NCI-H1092 treated with DMSO at 0.1 percent for 48 hours (cell line): ENCODE data around the gene AKAP8.
"Not testable (repeated sequence)": the region's sequence is repeated elsewhere in the genome, so short reads cannot be mapped to it uniquely, and the experiment has no call there.

ENCODE experiments used
- DNase-seq: peaks from one replicate; lab custom pipeline; 2025; lab: John Stamatoyannopoulos, UW

The AKAP8 gene

DNA sequence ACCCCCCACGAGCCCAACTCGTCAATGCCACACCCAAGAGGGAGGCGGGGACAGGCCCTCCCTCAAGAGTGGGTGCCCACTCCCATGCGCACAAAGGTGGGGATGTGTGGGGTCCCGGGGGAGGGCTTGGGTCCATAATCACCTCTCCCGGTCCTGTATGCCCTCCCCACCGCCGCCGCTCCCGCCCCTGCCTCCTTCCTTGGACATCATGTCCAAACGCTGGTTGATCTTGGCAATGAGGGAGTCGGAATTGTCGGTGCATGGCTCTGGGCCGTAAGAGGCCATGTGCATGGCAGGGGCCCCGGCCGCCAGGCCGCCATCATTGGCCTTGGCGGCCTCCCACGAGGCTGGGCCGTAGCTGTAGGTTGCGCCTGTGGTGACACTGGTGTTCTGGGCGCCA, 5.9 kb downstream of the AKAP8 start:
- DNase-seq = no peak

DNA sequence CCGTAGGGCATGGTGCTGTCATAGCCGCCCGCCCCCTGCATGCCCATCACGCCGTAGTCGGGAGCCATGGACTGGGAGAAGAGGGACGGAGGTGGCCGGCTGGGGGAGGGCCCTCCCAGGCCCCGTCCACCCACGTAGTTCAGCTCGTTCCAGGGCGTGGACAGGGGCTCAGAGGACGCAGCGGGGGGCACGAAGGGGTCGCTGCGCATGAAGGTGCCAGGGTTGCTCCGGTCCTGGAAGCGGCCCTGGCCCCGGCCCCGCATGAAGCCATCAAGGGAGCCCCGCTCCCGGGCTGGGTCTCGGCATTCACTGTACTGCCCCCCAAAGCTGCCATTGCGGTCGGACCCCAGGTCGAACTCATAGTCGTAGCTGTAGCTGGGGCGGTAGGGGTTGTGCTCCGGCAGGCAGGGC, 6.7 kb downstream of the AKAP8 start:
- no peak for DNase-seq

DNA sequence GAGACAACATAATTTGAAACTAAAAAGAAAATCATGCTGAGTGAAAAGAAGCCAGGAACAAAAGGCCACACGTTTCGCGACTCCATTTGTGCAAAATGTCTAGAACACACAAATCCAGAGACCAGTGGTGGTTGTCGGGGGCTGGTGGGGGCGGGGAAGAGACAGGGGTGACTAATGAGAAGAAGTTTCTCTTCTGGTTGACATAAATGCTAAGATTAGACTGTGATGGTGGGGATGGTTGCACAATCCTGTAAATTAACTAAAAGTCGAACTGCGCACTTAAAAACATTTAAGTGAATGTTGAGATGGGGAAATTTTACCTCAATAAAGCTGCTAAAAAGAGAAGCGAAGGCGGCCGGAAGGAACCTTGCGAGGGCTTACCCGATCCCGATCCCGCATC, 7.1 kb downstream of the AKAP8 start:
- DNase-seq = no peak

DNA sequence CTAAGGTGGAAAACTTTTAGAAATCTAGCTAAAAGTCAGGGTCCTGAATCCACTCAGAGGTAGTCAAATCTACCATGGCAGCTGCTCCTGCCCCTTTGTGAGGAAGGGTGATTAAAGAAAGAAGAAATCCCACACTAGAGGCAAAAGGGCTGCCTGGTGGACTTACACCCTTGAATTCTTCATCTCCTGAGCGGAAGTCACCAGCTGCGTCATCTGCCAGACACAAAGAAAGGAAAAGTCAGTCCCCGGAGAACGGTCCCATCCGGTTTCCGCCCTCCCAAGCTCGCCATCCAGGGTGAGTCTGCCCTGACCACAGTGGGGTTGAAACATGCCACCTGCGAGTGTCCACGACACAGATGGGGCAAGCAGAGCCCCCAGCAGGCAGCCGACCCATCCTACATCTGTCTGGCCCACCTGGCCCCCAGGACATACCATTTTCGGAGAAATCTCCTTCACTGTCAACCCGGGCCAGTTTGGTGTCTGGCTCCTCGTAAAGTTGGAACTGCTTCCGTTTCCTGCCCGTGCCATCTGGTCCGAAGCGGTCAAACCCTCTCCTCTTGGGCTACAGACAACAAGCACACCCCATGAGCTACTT, 7.7 kb downstream of the AKAP8 start:
- no peak for DNase-seq

DNA sequence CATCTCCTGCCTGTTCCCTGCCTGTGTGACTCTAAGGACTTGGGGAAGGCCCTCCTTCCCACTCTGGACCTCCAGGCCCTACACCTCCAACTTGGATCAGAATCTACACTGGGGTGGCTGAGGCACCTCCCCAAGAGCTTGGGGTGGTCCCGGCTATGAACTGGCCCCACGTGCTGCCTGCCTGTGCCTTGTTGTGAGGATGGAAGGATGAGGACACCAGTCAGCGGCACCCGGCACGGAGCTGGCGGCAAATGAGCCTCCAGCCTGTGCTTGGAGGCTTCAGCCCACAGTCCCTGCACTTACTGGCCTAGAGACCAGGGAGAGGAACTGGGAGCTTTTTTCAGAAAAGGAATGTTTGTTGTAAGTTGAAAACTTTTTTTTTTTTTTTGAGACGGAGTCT, 8.5 kb downstream of the AKAP8 start:
- DNase-seq = no peak

DNA sequence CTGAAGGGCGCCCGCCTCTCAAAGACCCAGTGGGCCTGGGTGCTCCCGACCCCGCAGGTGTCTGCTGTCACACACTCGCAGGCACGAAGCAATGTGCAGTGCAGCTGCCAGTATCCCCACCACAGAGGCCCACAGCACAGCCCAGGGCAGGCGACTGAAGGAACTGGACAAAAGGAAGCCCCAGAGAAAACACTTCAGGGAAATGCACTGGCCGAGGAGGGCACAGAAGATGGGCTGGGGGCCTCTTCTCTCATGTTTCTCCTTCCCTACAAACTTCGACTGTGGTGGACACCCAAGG, 10.0 kb downstream of the AKAP8 start:
- DNase-seq = no peak

DNA sequence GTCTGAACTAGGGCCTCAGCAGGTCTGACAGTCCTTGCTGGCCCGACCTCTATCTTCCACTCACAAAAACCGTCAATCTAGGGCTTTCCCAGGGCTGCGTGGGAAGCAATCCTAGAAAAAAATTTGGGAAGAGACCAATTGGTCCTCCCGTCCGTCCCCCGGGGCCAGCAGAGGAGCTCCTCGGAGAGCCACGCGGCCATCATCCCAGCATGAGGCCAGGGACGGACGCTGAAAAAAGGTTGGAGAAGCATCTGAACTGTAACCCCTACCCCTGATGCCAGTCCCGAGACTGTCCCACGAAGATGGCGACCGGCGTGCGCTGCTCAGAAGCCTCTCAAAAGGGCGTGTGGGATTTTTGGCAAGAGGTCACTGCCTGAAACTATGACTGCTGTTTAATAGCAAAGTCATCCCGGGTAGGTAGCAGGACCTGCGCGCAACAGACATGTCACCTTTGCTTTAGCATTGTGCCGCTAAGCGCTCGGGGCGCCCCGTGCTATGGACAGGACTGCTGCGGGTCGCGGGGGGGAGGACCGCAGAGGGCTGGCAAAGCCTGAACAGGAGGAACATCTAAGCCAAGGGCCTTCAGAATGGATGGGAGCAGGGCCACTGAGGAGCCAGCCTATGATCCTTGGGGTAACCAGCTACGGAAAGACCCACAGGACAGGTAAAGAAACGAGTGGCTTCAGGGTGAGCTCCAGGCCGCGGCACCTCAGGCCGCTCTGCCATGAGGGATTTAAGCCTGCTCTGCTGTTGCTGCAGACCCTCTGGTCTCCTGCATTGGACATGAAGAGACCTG, 10.6 kb downstream of the AKAP8 start:
- DNase-seq = no peak

DNA sequence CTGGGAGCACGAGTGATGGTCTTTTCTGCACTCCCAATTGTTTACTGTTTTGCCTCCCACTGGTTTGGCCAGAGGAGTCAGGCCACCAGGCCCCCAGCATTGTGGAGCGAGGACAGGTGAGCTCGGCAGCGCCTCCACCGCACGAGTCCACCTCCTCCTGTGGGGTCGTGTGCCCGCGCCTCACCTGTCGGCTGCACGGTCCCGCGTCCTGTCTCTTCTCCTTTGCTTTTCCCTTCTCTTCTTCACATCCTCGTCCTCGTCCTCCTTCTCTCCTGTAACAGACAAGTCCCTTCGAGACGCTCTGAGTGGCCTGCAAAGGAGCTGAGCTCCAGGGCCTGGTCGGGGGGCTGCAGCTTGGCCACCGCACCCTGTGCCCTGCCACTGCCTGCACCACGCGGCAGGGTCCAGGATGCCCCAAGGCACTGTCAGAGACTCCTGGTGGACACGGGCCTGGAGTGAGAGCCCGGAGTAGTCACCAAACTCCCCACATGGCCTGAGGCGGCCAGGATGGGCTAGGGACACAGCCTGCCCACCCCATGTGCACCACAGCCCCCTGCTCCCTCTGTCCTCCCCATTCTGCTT, 11.4 kb downstream of the AKAP8 start:
- DNase-seq = no peak

DNA sequence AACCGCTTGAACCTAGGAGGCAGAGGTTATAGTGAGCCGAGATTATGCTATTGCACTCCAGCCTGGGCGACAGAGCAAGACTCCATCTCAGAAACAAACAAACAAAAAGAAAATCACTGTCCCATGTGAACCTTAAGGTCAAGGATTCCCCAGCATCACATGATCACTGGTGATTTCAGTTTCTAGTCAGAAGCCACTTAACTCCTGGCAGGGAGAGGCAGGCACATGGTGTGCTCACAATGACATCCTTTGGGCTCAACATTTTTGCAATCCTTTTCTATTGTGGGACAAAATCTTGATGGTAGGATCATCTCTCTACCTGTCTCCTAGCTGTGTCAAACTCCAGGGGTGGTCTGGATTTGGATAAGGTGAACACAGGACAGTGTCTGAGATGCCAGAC, 12.1 kb downstream of the AKAP8 start:
- no peak for DNase-seq

DNA sequence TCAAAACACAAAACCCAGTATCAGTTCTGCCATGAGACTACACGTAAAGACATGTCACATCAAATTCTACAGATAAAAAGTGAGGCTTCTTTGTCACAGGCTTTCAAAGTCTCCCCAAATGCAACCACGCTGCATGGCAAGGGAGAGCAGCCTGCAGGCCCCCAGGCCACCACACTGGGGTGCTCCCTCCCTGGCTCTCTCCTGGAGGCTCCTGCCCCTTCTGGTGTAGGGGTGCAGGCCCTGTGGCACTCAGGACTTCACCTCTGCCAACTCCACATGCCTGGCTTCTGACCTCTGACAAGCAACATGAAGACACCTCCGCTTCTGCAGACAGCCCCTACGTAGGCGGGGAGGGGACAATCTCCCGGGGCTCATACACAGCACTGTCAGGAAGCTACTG, 14.3 kb downstream of the AKAP8 start:
- DNase-seq = no peak

DNA sequence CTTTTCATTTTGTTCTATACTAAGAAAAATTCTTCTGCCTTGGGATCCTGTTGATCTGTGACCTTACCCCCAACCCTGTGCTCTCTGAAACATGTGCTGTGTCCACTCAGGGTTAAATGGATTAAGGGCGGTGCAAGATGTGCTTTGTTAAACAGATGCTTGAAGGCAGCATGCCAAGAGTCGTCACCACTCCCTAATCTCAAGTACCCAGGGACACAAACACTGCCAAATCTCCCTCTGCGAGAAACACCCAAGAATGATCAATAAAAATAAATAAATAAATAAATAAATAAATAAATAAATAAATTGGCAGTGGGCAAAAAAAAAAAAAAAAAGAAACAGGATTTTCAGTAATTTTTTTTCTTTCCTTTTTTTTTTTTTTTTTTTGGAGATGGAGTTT, 15.8 kb downstream of the AKAP8 start:
- not testable (repeated sequence) for DNase-seq

DNA sequence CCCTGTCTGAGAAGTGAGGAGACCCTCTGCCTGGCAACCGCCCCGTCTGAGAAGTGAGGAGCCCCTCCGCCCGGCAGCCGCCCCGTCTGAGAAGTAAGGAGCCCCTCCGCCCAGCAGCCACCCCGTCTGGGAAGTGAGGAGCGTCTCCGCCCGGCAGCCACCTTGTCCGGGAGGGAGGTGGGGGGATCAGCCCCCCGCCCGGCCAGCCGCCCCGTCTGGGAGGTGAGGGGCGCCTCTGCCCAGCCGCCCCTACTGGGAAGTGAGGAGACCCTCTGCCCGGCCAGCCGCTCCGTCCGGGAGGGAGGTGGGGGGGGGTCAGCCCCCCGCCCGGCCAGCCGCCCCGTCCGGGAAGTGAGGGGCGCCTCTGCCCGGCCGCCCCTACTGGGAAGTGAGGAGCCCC, 16.5 kb downstream of the AKAP8 start:
- DNase-seq = not testable (repeated sequence)

DNA sequence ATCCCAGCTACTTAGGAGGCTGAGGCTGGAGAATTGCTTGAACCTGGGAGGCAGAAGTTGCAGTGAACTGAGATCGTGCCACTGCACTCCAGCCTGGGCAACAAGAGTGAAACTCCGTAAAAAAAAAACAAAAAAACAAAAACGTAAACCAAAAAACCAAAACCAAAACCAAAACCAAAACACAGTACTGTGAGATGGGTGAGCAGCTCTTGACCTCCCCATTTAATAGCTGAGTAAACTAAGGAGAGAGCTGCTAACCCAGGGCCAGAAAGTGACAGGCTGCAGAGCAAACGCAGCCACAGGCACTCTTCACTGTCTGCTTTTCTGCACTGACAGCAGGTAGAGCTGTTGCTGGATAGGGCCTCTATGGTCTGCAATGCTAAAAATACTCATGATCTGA, 19.6 kb downstream of the AKAP8 start:
- DNase-seq = not testable (repeated sequence)

DNA sequence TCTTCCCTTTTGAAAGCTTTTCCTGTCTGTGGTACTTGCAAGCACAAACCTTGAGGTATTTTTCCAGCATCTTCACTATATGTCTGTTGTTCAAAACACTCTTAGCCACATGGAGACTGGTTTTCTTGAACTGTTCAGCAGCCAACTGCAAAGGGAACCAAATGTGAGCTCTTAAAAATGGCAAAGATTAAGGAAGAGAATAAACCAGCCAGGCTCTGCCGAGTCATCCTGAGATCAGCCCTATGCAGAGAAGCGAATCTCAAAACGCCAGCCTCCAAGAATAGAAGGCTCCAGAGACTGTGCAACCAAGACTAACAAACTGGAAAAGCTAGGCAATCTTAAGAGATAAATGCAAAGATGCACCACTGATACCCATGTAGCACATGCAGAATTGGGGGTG, 20.7 kb downstream of the AKAP8 start:
- DNase-seq = no peak

DNA sequence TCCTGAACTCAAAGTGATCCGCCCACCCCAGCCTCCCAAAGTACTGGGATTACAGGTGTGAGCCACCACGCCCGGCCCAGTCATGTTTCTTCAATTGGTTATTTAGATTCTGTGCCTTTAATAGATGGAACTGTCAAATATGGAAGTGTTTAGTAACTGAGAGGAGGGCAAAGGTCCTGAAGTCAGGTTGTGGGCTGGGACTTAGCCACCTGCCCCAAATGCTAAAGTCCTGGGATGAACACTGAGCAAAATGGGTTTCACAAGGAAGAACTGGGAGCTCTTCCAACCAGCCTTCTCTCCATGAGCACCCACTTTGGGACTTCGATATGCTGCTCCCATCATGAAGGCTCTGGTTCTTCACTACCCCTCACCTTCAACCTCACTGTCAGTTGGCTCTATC, 21.7 kb downstream of the AKAP8 start:
- DNase-seq = no peak

DNA sequence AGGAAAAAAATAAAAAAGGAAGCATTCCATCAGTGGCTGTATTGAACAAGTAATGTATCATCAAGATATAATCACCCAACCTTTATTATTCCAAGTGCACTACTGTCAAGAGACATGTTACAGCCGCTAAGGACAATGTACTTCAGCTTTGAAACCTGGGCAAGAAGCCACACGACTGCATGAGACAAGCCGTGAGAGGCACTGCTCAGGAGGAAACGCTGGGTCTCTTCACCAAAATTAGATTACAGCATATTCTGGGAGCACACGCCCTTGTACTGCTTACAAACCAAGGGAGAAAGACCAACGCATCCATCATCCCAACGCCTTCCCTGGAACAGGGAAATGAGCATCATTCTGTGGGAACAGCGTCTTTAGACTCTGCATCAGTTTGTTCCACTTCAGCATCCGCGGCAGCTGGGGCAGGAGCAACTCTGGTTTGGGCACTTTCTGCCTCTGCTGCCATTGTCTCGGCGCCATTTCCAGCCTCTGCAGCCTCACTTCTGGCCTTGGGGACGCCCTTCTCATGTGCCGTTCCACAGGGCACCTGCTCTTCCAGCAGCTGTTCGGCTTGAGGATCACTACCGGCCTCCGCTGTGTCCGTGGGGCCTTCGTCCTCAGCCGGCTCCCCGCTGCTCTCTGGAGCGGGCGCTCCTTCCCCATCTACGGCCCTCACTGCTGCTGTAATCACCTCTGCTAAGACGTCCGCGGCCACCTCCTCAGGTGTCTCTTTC, 24.9 kb downstream of the AKAP8 start:
- DNase-seq = no peak

DNA sequence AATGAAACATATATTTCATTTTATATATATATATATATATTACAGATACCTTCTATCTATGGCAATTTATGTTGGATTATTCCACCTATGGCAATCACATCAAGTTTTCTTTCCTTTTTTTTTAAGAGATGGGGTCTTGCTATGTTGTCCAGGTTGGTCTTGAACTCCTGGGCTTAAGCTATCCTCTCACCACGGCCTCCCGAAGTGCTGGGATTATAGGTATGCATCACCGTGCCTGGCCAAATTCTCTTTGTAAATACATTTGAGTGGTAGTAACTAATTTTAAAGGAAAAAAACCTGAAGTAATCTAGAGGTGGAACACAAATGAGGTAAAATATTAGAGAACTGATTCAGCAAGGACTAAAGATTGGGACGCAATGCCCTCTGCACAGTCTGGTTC, 25.7 kb downstream of the AKAP8 start:
- DNase-seq = no peak

DNA sequence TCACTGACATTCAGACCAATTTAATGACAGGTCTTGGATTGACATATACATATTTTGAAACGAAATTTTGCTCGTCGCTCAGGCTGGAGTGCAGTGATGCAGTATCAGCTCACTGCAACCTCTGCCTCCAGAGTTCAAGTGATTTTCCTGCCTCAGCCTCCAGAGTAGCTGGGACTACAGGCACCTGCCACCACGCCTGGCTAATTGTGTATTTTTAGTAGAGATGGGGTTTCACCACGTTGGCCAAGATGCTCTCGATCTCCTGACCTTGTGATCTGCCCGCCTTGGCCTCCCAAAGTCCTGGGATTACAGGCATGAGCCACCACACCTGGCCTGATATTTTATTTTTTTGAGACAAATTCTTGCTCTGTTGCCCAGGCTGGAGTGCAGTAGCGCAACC, 27.1 kb downstream of the AKAP8 start:
- not testable (repeated sequence) for DNase-seq

DNA sequence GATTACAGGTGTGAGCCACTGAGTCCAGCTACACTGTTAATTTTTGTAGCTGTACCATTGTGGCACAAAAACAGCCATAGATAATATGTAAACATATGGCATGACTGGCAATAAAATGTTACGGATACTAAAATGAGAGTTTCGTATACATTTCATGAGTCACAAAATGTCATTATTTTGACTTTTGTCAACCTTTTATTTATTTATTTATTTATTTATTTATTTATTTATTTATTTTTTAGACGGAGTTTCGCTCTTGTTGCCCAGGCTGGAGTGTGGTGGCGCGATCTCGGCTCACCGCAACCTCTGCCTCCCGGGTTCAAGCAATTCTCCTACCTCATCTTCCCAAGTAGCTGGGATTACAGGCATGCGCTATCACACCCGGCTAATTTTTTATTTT, 38.3 kb downstream of the AKAP8 start:
- not testable (repeated sequence) for DNase-seq

DNA sequence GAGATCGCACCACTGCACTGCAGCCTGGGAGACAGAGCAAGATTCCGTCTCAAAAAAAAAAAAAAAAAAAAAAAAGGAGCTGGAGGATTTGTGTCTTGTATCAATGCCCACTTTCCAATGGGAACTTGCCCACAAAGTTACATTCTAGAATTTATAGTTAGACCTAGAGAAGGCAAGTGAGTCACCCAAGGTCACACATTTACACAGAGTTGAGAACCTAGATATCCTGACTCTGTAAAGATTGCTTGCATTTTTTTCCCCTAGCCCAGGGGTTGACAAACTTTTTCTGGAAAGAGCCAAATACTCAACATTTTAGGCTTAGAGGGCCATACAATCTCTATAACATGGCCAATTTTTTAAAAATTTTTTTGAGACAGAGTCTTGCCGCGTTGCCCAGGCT, 39.5 kb downstream of the AKAP8 start:
- DNase-seq = no peak

DNA sequence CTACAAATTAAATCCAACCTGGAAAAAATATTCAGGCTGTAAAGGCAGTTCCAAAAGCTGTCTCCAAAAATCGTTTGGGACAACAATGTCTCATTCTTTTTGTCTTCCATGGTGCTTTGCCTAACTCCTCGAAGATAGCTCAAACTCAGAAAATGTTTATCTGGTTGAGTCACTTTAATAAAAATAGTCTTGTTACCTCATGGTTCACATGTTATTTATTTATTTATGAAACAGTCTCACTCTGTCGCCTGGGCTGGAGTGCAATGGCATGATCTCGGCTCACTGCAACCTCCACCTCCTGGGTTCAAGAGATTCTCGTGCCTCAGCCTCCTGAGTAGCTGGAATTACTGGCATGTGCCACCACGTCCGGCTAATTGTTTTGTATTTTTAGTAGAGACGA, 42.4 kb downstream of the AKAP8 start:
- DNase-seq = no peak

DNA sequence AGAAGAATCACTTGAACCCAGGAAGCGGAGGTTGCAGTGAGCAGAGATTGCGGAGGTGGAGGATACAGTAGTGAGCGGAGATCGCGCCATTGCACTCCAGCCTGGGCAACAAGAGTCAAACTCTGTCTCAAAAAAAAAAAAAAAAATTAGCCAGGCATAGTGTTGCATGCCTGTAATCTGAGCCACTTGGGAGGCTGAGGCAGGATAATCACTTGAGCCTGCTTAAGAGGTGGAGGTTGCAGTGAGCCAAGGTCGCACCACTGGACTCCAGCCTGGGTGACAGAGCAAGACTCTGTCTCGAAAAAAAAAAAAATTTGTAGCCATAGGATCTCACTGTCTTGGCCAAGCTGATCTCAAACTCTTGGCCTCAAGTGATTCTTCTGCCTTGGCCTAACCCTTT, 43.6 kb downstream of the AKAP8 start:
- not testable (repeated sequence) for DNase-seq
